ENCODE measurements around the gene PTPRT.

PTPRT gene

GRCh38 chr20:42988319-42988718 lies 201.4 kb downstream of the PTPRT start:
- no peak for DNase-seq (ENCODE audit: low read depth, low spot score)
- H3K4me3 ChIP-seq (ENCODE audit: low read length): no peak overlapping the region

GRCh38 chr20:42987376-42988114 lies 202.2 kb downstream of the PTPRT start:
- no peak for DNase-seq (ENCODE audit: low read depth, low spot score)
- H3K4me3 ChIP-seq (ENCODE audit: low read length): no peak overlapping the region

GRCh38 chr20:42986143-42986773 lies 203.4 kb downstream of the PTPRT start:
- H3K4me3 ChIP-seq (ENCODE audit: low read length): no peak overlapping the region
- DNase-seq (ENCODE audit: low read depth, low spot score): no peak

GRCh38 chr20:42985628-42986027 lies 204.1 kb downstream of the PTPRT start:
- no peak for DNase-seq (ENCODE audit: low read depth, low spot score)
- H3K4me3 ChIP-seq (ENCODE audit: low read length): no peak overlapping the region

- H3K4me3 ChIP-seq (ENCODE audit: low read length): no peak overlapping the region
- no peak for DNase-seq (ENCODE audit: low read depth, low spot score)
Measured at GRCh38 chr20:42982218-42982617, 207.5 kb downstream of the PTPRT start.

- no peak for DNase-seq (ENCODE audit: low read depth, low spot score)
- H3K4me3 ChIP-seq (ENCODE audit: low read length): no peak overlapping the region
Measured at GRCh38 chr20:42981253-42981652, 208.5 kb downstream of the PTPRT start.

GRCh38 chr20:42979720-42980119 lies 210.0 kb downstream of the PTPRT start:
- DNase-seq (ENCODE audit: low read depth, low spot score): no peak
- H3K4me3 ChIP-seq (ENCODE audit: low read length): no peak overlapping the region

- no peak for DNase-seq (ENCODE audit: low read depth, low spot score)
- H3K4me3 ChIP-seq (ENCODE audit: low read length): no peak overlapping the region
Measured at GRCh38 chr20:42978184-42978974, 211.3 kb downstream of the PTPRT start.

- no peak for DNase-seq (ENCODE audit: low read depth, low spot score)
Measured at GRCh38 chr20:42975974-42976373, 213.7 kb downstream of the PTPRT start.

GRCh38 chr20:42974347-42974746 lies 215.4 kb downstream of the PTPRT start:
- no peak overlapping the region for H3K4me3 ChIP-seq (ENCODE audit: low read length)
- DNase-seq (ENCODE audit: low read depth, low spot score): no peak

More at GRCh38 chr20:42975974-42976373, 213.7 kb downstream of the PTPRT start:
- no peak overlapping the region for H3K4me3 ChIP-seq (ENCODE audit: low read length)

- DNase-seq (ENCODE audit: low read depth, low spot score): no peak
- no peak overlapping the region for H3K4me3 ChIP-seq (ENCODE audit: low read length)
Measured at GRCh38 chr20:42972591-42972990, 217.1 kb downstream of the PTPRT start.

- no peak for DNase-seq (ENCODE audit: low read depth, low spot score)
- no peak overlapping the region for H3K4me3 ChIP-seq (ENCODE audit: low read length)
Measured at GRCh38 chr20:42968746-42969145, 221.0 kb downstream of the PTPRT start.

- no peak for DNase-seq (ENCODE audit: low read depth, low spot score)
- H3K4me3 ChIP-seq (ENCODE audit: low read length): no peak overlapping the region
Measured at GRCh38 chr20:42963796-42964195, 225.9 kb downstream of the PTPRT start.

GRCh38 chr20:42961771-42962170 lies 227.9 kb downstream of the PTPRT start:
- no peak overlapping the region for H3K4me3 ChIP-seq (ENCODE audit: low read length)
- DNase-seq (ENCODE audit: low read depth, low spot score): no peak

- DNase-seq (ENCODE audit: low read depth, low spot score): no peak
- no peak overlapping the region for H3K4me3 ChIP-seq (ENCODE audit: low read length)
Measured at GRCh38 chr20:42959996-42960395, 229.7 kb downstream of the PTPRT start.

GRCh38 chr20:42958367-42959069 lies 231.2 kb downstream of the PTPRT start:
- no peak overlapping the region for H3K4me3 ChIP-seq (ENCODE audit: low read length)
- DNase-seq (ENCODE audit: low read depth, low spot score): no peak

- DNase-seq (ENCODE audit: low read depth, low spot score): no peak
- no peak overlapping the region for H3K4me3 ChIP-seq (ENCODE audit: low read length)
Measured at GRCh38 chr20:42957704-42958095, 232.0 kb downstream of the PTPRT start.

- no peak overlapping the region for H3K4me3 ChIP-seq (ENCODE audit: low read length)
- DNase-seq (ENCODE audit: low read depth, low spot score): no peak
Measured at GRCh38 chr20:42957018-42957703, 232.5 kb downstream of the PTPRT start.

GRCh38 chr20:42955713-42956112 lies 234.0 kb downstream of the PTPRT start:
- no peak for DNase-seq (ENCODE audit: low read depth, low spot score)
- no peak overlapping the region for H3K4me3 ChIP-seq (ENCODE audit: low read length)

All from Jurkat, Clone E6-1 (cell line).